Measurements from ENCODE around the gene HOOK1. TPM values are rescaled to one million over a fixed set of nuclear protein-coding genes. Genes with fewer than 3 reads are reported as not detected.

The HOOK1 gene
- total and polyA plus RNA-seq, 2 of the 13 experiments (the other 11 are each of a cell fraction or from before 2014, with no cell fraction given): 11.3 to 24.2 TPM

- no peak for TF ChIP-seq ZHX2 (IDR thresholded peaks at IDR 0.05; ENCODE audit: low read depth)
- no peak for TF ChIP-seq ZHX2 (CRISPR knock-in tag; IDR thresholded peaks at IDR 0.05; ENCODE audit: borderline replicate concordance)
- no peak for TF ChIP-seq SMAD1 (CRISPR knock-in tag; IDR thresholded peaks at IDR 0.05; ENCODE audit: borderline replicate concordance, low read depth)
- peak; percentile 84 for TF ChIP-seq ZNF687 (CRISPR knock-in tag; IDR thresholded peaks at IDR 0.05)
- TF ChIP-seq NONO (IDR thresholded peaks at IDR 0.05): no peak
- TF ChIP-seq NONO (CRISPR knock-in tag; conservative IDR thresholded peaks at IDR 0.05): no peak
- TF ChIP-seq ZNF703 (CRISPR knock-in tag; IDR thresholded peaks at IDR 0.05; ENCODE audit: borderline replicate concordance): no peak
- TF ChIP-seq PCBP2 (optimal IDR thresholded peaks at IDR 0.05; ENCODE audit: low read depth, low read length, poor library complexity, severe bottlenecking): no peak
- no peak for TF ChIP-seq RORA (CRISPR knock-in tag; IDR thresholded peaks at IDR 0.05)
- TF ChIP-seq, protein P1, sequence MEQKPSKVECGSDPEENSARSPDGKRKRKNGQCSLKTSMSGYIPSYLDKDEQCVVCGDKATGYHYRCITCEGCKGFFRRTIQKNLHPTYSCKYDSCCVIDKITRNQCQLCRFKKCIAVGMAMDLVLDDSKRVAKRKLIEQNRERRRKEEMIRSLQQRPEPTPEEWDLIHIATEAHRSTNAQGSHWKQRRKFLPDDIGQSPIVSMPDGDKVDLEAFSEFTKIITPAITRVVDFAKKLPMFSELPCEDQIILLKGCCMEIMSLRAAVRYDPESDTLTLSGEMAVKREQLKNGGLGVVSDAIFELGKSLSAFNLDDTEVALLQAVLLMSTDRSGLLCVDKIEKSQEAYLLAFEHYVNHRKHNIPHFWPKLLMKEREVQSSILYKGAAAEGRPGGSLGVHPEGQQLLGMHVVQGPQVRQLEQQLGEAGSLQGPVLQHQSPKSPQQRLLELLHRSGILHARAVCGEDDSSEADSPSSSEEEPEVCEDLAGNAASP (CRISPR knock-in tag; IDR thresholded peaks at IDR 0.05; ENCODE audit: borderline replicate concordance): 0 out of 2 replicates have a peak, but pooled peaks have one; percentile 16
- TF ChIP-seq, protein P2, sequence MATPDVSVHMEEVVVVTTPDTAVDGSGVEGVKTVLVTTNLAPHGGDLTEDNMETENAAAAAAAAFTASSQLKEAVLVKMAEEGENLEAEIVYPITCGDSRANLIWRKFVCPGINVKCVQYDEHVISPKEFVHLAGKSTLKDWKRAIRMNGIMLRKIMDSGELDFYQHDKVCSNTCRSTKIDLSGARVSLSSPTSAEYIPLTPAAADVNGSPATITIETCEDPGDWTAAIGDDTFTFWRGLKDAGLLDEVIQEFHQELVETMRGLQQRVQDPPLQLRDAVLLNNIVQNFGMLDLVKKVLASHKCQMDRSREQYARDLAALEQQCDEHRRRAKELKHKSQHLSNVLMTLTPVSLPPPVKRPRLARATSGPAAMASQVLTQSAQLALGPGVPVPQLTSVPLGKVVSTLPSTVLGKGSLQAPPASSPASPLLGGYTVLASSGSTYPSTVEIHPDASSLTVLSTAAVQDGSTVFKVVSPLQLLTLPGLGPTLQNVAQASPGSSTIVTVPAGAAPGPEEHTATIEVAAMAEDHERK (CRISPR knock-in tag; IDR thresholded peaks at IDR 0.05; ENCODE audit: low read depth): no peak
- no peak for TF ChIP-seq ZNF503 (CRISPR knock-in tag; IDR thresholded peaks at IDR 0.05)
Observed at GRCh38 chr1:59814901-59815825, at the start of gene HOOK1 (continued).

Measured in HepG2 (cell line).